Breast epithelium (tissue), 4 donors: ENCODE results near the gene RBM22. TPM values are rescaled to one million over a fixed set of nuclear protein-coding genes. Genes with fewer than 3 reads are reported as not detected.

Source experiments
- DNase-seq, 2 donors: peaks; one replicate each; pipeline ENCODE4 v3.0.0-alpha.2; 2019; ENCODE audit warnings: low spot score in 2 of 2
- H3K27ac ChIP-seq, 2 donors: fragments of 200-600 bp; sonication (generic) in 1 of 2; one replicate each; pipeline ENCODE4 v1.5.1; 2016 to 2019; ENCODE audit warnings: mild to moderate bottlenecking in 1 of 2
- H3K27me3 ChIP-seq, 2 donors: fragments of 200-600 bp; sonication (generic) in 1 of 2; one replicate each; pipeline versions ENCODE4 v1.5.1 to v1.6.0; 2017 to 2019; ENCODE audit warnings: control low read depth in 1 of 2, mild to moderate bottlenecking in 1 of 2
- H3K36me3 ChIP-seq: fragments of 200-600 bp; one replicate; pipeline ENCODE4 v1.5.1; 2019
- H3K4me1 ChIP-seq, 2 donors: fragments of 200-600 bp; sonication (generic); one replicate each; pipeline ENCODE4 v1.5.1; 2016 to 2019; ENCODE audit warnings: control low read depth in 1 of 2
- H3K4me3 ChIP-seq, 3 donors: fragments of 200-600 bp; sonication (generic); 1 replicate in 2 of 3; 2 replicates in 1 of 3; pipeline ENCODE4 v1.5.1; 2016 to 2019; ENCODE audit warnings: mild to moderate bottlenecking in 3 of 3, moderate library complexity in 2 of 3
- H3K9me3 ChIP-seq, 2 donors: fragments of 200-600 bp; sonication (generic) in 1 of 2; one replicate each; pipeline ENCODE4 v1.5.1; 2016 to 2019; ENCODE audit warnings: control low read depth in 1 of 2
- POLR2A ChIP-seq: fragments of 450-650 bp; IDR thresholded peaks from one replicate; pipeline ENCODE4 v1.6.1; 2016; ENCODE audit warnings: antibody characterized with exemption, mild to moderate bottlenecking, moderate library complexity
- POLR2AphosphoS5 ChIP-seq, 3 donors: sonication (generic); formaldehyde crosslinking; IDR thresholded peaks; one replicate each; pipeline ENCODE4 v1.6.1; 2017; ENCODE audit warnings: antibody characterized with exemption in 3 of 3
- intact Hi-C: fragments of 100-400 bp; cut with DNase I; formaldehyde crosslinking; loops from one replicate; pipeline ENCODE4 v1.15.1; 2023; ENCODE audit warnings: low total_unique reads
- total RNA-seq, 3 donors: library from RNA; depleted of rRNA; stranded (reverse); fragments of >200 nt; gene quantifications; one replicate each; pipeline ENCODE4 v1.1.0, GENCODE V29; 2016
- TF ChIP-seq, protein P1 (sequence below), 3 donors: fragments of 450-650 bp; IDR thresholded peaks; one replicate each; pipeline ENCODE4 v1.5.1; 2016 to 2017; ENCODE audit warnings: antibody characterized with exemption in 3 of 3, mild to moderate bottlenecking in 3 of 3, moderate library complexity in 3 of 3

RBM22 gene
- total RNA-seq, 3 donors from 2014 or later = 40.5 to 57.8 (median 44.9) TPM

DNA sequence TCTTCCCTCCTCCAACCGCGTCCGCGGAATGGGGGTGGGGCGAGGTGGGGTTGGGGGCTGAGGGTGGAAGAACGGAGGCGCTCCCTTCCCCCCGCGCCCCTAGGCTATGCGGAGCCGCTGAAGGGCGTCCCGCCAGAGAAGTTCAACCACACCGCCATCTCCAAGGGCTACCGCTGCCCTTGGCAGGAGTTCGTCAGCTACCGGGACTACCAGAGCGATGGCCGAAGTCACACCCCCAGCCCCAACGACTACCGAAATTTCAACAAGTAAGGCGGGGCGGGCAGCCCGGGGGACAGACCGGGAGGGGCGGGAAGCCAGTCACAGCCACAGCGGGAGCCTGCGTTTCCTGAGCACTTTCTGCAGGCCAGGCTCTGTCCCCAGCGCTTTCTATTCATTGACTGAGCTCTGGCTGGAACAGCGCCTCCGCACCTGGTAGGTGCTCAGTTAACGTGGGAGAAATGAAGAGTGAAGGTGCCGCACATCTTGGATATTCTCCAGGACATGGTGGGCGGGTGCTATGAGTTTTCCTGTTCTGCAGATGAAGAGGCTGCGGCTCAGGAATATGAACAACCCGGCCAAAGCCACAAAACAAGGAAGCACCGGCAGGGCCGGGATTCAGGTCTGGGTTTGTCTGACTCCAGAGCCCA lies 28.5 kb downstream of the RBM22 start:
- H3K4me1 ChIP-seq = peaks cover 9 to 16% of the 10 kb centered on the region in 2 donors
- H3K27ac ChIP-seq = peak overlapping the region; percentile 45 to 72
- no peaks in the 10 kb centered on the region for H3K27me3 ChIP-seq
- H3K4me3 ChIP-seq = peak overlapping the region; percentile 44 to 82 (median 52)
- no peaks in the 10 kb centered on the region for H3K9me3 ChIP-seq
- TF ChIP-seq POLR2A (no peak), POLR2AphosphoS5 (IDR thresholded peaks at IDR 0.05) (no peak)
- intact Hi-C loops = no loop called here
- H3K36me3 ChIP-seq = no peaks in the 10 kb centered on the region
- DNase-seq = peak in 1 of 2 donors; percentile 70

DNA sequence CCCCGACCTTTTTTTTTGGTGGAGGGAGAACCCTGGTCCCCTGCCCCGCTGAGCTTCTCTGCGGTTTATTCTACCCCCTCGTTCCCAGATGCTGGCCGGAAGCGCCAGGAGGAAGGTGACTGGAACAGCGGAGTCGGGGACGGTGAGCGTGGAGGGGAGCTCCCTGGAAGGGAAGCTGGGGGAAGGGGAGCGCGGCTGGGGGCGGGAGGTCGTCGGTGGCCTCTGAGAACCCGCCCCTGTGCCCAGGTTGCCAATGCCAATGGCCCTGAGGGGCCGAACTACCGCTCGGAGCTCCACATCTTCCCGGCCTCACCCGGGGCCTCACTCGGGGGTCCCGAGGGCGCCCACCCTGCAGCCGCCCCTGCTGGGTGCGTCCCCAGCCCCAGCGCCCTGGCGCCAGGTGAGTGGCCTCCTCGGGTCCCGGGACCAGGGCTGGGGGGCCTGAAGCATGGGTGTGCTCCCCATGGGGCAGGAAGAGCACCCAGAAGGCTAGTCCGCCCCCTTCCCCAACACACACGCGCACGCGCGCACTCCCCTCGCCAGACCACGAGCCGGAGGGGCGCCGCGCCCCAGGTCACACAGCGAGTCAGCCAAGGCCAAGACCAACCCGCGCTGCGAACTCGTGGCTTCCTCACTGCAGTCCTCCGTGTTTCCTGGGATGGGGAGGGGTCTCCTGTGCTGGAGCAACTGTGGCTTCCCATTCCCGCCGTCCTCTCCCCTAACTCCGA lies 29.2 kb downstream of the RBM22 start:
- no peaks in the 10 kb centered on the region for H3K9me3 ChIP-seq
- no peak for DNase-seq
- H3K27ac ChIP-seq = peak overlapping the region; percentile 45 to 72
- peak in 1 of 3 donors; percentile 7 for TF ChIP-seq POLR2AphosphoS5 (IDR thresholded peaks at IDR 0.05)
- no peak for TF ChIP-seq POLR2A
- TF ChIP-seq, protein P1, sequence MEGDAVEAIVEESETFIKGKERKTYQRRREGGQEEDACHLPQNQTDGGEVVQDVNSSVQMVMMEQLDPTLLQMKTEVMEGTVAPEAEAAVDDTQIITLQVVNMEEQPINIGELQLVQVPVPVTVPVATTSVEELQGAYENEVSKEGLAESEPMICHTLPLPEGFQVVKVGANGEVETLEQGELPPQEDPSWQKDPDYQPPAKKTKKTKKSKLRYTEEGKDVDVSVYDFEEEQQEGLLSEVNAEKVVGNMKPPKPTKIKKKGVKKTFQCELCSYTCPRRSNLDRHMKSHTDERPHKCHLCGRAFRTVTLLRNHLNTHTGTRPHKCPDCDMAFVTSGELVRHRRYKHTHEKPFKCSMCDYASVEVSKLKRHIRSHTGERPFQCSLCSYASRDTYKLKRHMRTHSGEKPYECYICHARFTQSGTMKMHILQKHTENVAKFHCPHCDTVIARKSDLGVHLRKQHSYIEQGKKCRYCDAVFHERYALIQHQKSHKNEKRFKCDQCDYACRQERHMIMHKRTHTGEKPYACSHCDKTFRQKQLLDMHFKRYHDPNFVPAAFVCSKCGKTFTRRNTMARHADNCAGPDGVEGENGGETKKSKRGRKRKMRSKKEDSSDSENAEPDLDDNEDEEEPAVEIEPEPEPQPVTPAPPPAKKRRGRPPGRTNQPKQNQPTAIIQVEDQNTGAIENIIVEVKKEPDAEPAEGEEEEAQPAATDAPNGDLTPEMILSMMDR (IDR thresholded peaks at IDR 0.05) = no peak
- H3K4me1 ChIP-seq = peaks cover 9 to 16% of the 10 kb centered on the region in 2 donors
- peak overlapping the region; percentile 44 to 82 (median 52) for H3K4me3 ChIP-seq
- intact Hi-C loops = loop anchor here (2.0 kb wide), 1 partner anchor 75 kb away; no protein-coding TSS in a partner anchor
- no peaks in the 10 kb centered on the region for H3K36me3 ChIP-seq
- H3K27me3 ChIP-seq = no peaks in the 10 kb centered on the region

DNA sequence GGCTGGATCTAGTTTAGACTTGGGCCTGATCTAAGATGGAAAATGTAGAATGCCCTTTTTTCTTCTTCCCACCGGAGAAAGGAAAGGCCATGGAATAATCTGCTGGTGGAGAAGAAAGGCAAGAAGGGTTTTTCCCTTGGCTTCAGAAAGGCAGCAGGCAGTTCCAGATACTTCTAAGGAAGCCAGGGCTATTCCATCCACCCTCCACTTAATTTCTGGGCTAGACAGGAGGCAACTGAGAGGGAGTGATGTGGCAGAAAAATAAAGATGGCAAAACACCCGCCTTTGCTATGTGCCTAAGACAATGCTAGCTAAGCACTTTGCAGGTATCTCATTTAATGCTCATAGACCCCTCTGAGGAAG lies 29.9 kb downstream of the RBM22 start:
- H3K36me3 ChIP-seq = no peaks in the 10 kb centered on the region
- peaks cover 9 to 16% of the 10 kb centered on the region in 2 donors for H3K4me1 ChIP-seq
- intact Hi-C loops = loop anchor here (2.0 kb wide), 1 partner anchor 74 kb away; no protein-coding TSS in a partner anchor
- no peak for TF ChIP-seq POLR2A
- TF ChIP-seq POLR2AphosphoS5 (IDR thresholded peaks at IDR 0.05) = no peak
- TF ChIP-seq, protein P1 (IDR thresholded peaks at IDR 0.05) = no peak
- no peak overlapping the region for H3K4me3 ChIP-seq
- H3K27ac ChIP-seq = peak overlapping the region in 1 of 2 donors; percentile 38
- no peaks in the 10 kb centered on the region for H3K27me3 ChIP-seq
- peak in 1 of 2 donors; percentile 7 for DNase-seq
- H3K9me3 ChIP-seq = no peaks in the 10 kb centered on the region

DNA sequence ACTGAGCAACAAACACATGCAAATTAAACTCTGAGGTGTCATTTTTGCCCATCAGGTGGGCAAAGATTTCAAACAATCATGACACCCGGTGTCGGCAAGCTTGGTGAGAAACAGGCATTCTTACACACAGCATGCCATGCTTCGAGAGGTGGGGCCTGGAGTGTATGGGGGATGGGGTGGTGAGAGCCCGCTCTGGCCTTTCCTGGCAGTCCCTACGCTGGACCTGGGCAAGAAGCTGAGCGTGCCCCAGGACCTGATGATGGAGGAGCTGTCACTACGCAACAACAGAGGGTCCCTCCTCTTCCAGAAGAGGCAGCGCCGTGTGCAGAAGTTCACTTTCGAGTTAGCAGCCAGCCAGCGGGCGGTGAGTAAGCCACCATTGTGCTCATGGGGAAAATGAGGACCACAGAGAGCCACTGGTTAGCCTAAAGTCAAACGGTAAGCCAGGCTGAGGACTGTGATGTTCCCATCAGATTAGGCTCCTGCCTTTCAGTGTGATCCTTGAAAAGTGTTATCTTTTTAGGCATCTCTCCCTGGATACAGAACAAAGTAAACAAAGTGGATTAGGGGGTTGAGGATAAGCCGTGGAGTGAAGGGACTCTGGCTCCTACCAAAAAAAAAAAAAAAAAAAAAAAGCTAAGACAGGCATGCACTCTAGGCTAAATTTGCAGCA lies 30.5 kb downstream of the RBM22 start:
- Histone ChIP-seq H3K36me3 (no peaks in the 10 kb centered on the region), H3K4me1 (peaks cover 9 to 16% of the 10 kb centered on the region in 2 donors), H3K4me3 (no peak overlapping the region), H3K27me3 (no peaks in the 10 kb centered on the region), H3K27ac (no peak overlapping the region), H3K9me3 (no peaks in the 10 kb centered on the region)
- peak in 1 of 2 donors; percentile 3 for DNase-seq
- no peak for TF ChIP-seq POLR2AphosphoS5 (IDR thresholded peaks at IDR 0.05)
- TF ChIP-seq, protein P1 (IDR thresholded peaks at IDR 0.05) = no peak
- intact Hi-C loops = loop anchor here (2.0 kb wide), 1 partner anchor 74 kb away; no protein-coding TSS in a partner anchor

DNA sequence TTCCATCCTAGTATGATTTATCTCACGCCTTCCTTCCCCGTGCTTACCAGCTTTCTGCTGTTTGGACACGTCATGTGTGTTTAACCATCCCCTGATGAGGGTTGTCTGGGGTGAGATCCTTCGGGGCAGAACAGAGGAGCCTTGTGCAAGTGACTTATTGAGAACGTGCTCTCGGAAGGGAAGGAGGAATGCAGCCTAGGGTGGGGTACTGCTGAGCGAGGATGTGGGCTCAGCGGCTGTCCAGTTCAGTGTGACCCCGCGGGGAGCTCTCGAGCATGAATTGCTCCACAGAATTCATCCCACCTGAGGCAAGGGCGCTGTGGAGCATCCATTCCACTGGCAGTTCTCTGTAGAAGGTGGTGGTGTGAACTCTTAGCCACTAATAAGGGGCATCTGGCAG lies 35.8 kb downstream of the RBM22 start:
- intact Hi-C loops = no loop called here
- H3K4me1 ChIP-seq = no peaks in the 10 kb centered on the region
- H3K27ac ChIP-seq = no peak overlapping the region
- DNase-seq = peak in 1 of 2 donors; percentile 10
- TF ChIP-seq POLR2AphosphoS5 (IDR thresholded peaks at IDR 0.05) = no peak
- TF ChIP-seq POLR2A = no peak
- TF ChIP-seq, protein P1 (IDR thresholded peaks at IDR 0.05) = no peak
- H3K4me3 ChIP-seq = no peak overlapping the region
- no peaks in the 10 kb centered on the region for H3K27me3 ChIP-seq
- no peaks in the 10 kb centered on the region for H3K36me3 ChIP-seq
- H3K9me3 ChIP-seq = no peaks in the 10 kb centered on the region
